DMS79 treated with DMSO at 0.1 percent for 48 hours (cell line): ENCODE data around the gene RANBP10.
"Not testable (repeated sequence)": the region's sequence is repeated elsewhere in the genome, so short reads cannot be mapped to it uniquely, and the experiment has no call there.

ENCODE experiments used
- DNase-seq: peaks from one replicate; lab custom pipeline; 2025; lab: John Stamatoyannopoulos, UW

Gene RANBP10

DNA sequence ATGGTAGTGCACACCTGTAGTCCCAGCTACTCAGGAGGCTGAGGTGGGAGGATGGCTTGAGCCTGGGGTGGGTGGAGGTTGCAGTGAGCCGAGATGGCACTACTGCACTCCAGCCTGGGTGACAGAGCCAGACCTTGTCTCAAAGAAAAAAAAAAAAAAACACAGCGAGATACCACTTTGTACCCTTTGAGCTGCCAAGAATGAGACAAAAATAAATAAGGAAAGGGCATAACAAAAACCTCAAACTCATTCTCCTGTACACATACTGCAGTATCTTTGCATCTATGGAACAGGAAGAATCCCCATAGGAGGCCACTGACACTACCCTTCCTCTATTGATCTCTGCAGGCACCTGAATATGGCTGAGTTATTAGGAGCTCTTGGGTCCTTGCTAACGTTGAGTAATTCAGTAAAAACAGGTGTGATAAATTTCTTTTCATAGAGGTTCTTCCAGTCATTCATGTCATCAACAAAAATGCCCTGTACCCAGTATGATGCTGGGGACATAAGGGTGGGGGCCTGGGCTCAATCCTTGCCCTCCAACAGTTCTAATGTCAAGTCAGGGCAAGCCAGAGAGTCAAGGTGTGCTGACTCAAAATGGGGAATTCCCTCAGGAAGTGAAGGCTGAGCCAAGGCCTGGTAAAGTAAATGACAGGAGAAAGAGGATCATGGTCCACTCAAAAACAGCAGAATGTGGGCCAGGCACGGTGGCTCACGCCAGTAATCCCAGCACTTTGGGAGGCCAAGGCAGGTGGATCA, 26.9 kb downstream of the RANBP10 start:
- DNase-seq: no peak

DNA sequence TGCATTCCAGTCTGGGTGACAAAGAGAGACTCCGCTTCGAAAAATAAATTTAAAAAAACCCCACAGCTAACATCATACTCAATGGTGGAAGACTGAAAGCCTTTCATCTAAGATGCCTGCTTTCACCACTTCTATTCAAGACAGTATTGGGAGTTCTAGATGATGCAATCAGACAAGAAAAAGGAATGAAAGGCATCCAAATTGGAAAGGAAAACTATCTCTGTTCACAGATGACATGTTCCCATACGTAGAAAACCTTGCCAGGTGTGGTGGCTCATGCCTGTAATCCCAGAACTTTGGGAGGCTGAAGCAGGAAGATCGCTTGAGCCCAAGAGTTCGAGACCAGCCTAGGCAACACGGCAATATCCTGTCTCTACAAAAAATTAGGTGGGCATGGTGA, 31.1 kb downstream of the RANBP10 start:
- DNase-seq: no peak

DNA sequence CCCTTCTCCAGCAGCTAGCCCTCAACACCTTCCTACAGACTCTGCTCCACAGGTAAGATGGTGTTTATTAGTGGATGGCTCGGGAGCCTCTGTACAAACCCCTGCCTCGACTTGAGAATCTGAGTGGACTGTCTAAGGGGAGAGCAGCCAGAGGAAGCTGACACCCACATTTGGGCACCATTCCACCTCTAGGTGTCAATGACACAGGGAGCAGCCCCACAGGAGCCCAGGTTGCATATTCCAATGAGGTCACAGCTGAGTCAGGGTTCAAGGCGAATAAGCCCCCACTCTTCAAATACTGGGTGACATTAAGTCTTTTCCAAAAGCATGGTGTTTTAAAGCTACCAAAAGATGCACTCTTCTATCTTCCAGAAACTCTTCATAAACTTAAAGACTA, 31.9 kb downstream of the RANBP10 start:
- DNase-seq: no peak

DNA sequence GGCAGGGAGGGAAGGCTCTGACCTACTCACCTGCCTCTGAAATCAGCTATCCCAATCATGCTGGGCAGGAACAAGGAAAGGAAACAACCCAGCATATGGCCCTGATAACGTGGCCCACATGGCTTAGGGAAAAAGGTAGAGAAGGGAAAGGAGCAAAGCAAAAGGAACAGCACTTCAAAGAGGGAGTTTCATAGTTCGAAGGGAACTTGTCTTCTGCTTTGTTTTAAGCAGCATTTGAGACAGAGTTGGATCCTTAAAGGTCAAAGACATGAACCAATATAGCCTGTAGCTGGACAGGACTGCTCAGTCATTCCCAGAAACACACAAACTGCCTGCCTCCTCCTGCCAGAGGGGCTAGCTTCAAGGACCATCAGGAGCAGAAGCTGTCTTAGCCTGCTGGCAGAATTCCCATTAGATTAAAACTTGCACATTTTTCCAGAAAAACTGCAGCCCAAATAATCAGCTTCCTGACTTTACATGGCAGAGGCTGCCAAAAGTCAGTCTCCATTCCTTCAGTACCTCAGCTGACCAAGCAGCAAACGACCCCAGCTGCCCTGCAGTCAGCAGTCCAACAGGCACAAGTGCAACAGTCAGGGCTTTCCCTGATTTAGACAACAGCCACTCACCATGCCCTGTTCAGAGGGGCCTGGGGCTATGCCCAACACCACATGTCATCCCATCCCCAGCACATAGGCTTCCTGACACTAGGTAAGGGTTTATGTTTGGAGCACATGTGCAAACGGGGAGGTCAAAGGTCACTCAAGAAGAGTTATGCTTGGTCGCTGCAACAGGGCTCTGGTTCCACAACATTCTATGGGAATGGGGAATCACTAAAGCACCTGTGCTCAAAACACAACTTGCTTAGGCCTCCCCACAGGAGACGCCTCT, 32.5 kb downstream of the RANBP10 start:
- no peak for DNase-seq

DNA sequence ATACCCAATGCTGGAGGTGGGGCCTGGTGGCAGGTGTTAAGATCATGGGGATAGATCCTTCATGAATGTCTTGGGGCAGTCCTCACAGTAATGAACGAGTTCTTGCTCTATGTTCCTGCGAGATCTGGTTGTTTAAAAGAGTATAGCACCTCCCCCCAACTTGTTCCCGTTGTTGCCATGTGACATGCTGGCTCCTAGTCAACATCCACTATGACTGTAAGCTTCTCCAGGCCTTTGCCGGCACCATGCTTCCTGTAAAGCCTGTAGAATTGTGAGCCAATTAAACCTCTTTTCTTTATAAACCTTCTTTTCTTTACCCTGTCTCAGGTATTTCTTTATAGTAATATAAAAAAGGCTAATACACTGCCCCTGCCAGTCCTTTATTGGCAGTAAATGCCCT, 33.3 kb downstream of the RANBP10 start:
- DNase-seq: no peak

DNA sequence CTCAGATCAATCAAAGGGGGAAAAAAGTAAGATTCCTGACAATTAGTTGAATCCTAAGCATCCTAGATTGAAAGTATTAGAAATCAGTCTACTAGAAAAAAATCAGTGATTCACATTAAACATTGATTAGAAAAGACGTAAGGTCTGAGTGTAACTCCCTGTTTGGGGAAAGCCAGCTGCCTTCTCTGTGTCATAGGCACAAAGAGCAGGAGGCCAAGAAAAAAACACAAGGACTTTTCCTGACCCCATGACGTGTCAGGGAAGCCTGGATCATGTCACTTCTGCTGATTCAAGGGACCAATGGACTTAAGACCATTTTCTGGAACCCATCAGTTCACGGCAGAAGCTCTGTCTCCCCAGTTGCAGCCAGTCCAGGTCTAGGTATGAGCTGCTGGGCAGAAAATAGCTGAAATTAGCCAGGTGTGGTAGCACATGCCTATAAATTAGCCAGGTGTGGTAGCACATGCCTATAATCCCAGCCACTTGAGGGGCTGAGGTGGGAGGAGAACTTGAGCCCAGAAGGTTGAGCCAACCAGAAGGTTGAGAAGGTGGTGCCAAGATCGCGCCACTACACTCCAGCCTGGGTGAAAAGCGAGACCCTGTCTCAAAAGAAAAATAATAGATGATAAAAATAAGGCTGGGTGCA, 35.9 kb downstream of the RANBP10 start:
- DNase-seq: peak; percentile 39

DNA sequence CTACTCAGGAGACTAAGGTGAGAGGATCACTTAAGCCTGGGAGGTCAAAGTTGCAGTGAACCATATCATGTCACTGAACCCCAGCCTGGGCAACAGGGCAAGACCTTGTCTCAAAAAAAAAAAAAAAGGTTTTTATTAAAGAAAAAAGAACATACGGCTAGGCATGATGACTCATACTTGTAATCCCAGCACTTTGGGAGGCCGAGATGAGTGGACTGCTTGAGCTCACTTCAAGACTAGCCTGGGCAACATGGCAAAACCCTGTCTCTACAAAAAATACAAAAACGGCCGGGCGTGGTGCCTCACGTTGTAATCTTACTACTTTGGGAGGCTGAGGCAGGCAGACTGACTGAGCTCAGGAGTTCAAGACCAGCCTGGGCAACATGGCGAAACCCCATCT, 38.4 kb downstream of the RANBP10 start:
- no peak for DNase-seq

DNA sequence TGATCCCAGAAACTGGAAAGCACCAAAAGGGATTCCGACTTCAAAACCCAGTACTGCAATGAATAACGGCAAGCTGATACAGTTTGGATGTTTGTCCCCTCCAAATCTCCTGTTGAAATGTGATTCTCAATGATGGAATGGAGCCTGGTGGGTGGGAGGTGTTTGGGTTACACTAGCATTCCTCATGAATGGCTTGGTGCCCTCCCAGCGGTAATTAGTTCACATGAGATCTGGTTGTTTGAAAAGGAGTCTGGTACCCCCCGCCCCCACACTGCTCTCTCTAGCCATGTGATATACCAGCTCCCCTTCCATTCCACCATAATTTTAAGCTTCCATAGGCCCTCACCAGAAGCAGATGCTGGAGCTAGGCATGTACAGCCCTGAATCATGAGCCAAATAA, 40.1 kb downstream of the RANBP10 start:
- no peak for DNase-seq

DNA sequence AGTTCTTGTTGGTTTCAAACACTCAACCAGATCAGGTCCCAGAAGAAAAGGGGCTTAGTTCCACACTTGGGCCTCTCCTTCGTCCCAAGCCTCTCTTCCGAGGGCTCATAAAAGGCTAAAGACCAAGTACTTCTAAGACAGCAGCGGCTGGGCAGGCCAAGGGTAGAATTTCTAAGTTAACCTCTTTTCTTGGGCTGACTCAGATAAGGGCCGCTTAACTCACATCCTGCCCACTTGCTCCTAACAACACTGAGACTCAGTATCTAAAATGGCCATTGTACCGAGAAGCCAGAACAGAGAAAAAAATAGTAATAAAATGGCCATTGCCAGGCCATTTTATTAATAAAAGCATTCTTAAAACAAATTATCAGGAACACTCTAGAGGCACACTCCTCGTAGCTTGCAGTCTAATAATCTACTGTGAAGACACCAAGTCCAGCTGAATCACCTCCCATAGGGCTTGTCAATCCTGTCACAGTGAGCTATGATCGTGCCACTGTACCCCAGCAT, 42.1 kb downstream of the RANBP10 start:
- no peak for DNase-seq

DNA sequence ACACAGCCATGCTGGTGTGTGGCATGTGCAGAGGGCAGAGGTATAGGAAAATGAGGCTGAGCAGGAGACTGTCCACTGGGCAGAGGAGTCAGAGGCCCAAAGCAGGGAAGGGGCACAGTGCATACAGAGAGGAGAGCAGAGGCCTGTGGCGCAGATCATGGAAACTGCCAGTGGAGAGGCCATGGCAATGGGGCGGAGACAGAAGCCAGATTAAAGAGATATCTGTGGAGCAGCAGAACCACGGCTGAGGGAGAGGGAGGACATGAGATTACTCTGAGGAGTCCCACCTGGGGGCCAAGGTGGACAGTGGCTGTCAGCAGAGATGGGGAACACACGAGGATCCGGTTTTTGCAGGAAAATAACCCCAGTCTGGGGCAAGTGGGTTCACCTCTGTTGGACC, 43.3 kb downstream of the RANBP10 start:
- no peak for DNase-seq

DNA sequence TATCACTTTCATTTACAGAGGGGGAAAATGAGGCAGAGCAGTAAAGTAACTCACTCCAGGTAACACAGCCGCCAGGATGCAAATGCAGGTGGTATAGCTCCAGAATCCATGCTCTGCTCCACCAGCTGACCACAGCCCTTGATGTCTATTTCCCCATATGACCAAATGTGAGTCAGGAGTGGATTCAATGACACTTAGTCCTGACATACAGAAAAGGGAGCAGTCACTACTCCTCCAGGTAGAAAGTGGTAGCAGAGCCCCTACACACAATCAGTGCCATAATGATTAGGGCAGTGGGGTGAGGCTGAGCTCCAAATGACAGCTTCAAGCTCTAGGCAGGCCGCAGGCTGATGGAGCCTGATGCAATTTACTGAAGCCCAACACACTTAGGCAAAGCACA, 44.0 kb downstream of the RANBP10 start:
- no peak for DNase-seq

DNA sequence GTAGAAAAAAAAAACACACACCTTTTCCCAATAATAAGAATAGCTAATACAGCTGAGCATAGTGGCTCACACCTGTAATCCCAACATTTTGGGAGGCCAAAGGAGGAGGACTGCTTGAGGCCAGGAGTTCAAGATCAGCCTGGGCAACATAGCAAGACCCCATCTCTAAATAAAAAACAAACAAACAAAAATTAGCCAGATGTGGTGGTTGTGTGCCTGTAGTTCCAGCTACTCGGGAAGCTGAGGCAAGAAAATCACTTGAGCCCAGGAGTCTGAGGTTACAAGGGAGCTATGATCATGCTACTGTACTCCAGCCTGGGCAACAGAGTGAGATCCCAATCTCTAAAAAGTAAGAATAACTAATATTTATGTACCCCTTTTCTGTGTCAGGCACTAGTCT, 44.4 kb downstream of the RANBP10 start:
- no peak for DNase-seq

DNA sequence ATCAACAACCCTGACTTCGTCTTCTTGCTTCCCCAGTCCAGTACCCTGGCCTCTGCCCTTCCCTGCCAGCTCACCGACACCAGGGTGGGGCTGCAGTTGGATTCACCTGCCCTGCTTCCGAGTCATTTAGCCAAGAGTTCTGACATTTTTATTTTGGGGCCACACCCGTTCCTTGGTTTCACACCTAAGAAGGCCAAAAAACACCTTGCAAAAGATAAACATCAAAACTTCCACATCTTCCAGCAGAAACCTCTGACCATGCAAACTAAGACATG, 45.5 kb downstream of the RANBP10 start:
- DNase-seq: no peak

DNA sequence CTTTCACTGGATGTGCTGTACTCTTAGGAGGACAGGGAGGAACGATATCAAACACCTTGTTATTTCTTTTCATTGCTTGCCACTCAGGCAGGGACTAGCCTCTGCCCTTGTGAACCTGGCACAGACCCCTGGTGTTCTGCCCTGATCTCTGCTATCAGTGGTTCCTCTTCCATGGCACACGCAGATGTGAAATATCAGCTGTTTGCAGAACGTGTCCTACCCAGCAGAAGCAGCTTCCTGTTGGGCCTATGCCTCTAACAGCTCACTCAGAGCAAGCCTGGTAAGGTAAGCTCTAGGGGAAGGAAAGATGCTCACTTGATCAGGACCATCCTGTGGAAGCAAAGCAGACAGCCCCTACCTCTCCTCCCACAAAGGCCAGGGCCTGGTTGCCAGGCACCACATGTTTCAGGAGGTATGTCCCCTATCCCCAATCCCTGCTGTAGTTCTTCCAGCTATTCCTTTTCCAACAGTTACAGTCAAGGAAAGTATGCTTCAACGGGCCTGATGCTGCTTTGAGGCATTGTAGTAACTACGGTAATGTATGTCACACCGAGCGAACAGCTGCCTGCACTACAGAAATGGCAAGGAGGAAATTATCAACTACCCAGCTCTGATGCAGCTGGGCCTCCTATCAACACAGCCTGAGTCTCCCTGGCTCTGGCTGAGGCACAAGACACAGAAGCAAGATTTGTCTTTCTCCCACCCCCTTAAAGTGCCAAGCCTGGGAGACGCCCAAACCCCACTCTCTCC, 46.0 kb downstream of the RANBP10 start:
- DNase-seq: no peak

DNA sequence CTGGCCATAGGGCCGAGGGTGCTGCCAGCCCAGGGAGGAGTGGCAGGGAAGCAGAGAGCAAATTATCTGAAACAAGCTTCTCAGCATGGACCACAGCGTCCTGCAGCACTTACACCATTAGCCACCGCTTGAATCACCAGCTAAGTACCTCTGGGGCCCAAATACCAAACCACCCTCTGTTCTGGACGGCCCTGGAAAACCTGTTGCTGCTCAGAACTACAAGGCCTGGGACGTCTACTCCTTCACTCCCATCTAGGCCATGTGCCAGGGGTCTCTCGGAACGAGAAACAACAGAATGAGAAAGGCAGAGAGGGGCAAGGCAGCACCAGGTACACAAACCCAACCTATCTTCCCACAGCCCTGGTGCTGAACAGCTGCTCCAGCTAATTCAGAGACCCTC, 47.4 kb downstream of the RANBP10 start:
- DNase-seq: no peak

DNA sequence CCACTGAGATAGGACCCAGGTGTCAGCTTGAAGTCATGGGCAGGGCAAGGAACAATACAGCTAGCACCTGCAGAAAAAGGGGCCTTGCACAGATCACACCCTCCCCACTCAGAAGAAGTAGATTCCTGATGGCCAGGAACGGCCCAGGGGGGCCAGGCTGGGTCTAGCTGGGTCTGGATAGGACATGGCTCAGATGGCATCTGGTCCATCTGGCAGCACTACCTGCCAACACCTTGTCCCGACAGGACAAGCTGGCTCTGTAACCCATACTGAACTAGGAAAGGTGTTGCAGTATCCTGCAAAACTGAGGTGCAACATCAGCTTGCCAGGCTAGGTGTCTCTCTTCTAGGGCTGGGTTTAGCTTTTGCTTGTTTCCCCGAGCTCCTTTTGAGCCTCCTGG, 48.4 kb downstream of the RANBP10 start:
- DNase-seq: no peak

DNA sequence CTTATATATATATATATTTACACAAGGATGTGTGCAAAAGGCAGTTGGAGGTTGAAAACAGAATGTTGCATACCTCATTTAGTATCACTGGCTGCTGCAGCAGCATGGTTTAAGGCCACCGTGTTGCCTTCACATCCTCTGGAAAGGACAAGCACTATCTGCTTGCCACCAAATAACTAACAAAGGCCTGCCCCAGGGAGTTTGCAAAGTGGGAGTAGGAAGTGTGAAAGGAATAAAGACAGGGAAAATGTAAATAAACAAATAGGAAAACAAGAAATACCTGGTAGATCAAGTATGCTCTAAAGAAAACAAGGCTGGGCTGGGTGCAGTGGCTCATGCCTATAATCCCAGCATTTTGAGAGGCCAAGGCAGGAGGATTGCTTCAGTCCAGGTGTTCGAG, 53.7 kb downstream of the RANBP10 start:
- DNase-seq: no peak

DNA sequence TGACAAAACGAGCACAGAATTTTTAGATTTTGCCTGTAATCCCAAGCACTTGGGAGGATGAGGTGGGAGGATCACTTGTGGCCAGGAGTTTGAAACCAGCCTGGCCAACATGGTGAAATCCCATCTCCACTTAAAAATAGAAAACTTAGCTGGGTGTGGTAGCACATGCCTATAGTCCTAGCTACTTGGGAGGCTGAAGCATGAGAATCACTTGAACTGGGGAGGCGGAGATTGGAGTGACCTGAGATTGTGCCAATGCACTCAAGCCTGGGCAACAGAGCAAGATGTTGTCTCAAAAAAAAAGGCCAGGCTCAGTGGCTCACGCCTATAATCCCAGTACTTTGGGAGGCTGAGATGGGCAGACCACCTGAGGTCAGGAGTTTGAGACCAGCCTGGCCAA, 55.0 kb downstream of the RANBP10 start:
- not testable (repeated sequence) for DNase-seq

DNA sequence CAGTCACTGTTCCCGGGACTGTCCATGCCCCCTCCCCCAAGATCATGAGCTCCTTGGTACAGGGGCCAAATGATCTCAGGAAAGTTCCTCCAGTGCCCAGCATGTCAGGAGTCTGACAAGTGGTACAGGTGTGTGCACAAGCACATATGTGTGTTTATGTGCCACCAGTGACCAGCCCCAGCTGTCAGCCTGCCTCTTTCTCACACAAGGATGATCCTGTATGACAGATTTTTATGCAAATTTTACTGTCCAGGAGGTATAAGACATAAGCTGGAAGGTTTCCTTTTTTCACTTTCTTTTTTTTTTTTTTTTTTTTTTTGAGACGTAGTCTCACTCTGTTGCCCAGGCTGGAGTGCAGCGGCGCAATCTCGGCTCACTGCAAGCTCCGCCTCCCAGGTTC, 55.9 kb downstream of the RANBP10 start:
- no peak for DNase-seq

DNA sequence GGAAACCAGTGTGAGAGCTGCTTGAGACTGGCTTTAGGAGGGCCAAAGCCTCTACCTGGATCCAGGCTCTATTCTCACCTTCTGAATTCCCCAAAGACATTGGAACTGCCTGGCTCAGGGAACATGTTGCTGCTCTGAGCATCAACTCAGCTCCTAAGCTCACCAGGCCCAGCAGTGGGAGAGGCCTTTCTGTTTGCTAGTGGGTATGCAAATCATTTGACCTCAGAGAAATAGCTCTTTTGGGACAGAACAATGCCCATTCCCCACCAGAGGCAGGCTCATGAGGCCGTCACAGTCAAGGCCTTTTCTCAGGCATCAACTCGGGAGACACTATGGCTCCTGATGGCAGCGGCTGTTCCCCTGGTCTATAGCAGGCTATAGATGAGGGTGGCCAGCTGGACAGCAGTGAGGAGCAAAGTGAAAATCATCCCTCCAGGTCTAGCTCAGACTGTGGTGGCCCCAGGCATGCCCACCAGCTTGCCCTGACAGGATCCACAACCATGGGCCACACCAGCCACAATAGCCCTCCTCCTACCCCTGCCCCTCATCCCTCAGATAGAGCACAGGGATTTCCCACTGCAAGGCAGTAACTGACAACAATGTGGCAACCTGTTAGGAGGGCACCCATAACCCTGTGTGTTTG, 56.8 kb downstream of the RANBP10 start:
- DNase-seq: no peak

DNA sequence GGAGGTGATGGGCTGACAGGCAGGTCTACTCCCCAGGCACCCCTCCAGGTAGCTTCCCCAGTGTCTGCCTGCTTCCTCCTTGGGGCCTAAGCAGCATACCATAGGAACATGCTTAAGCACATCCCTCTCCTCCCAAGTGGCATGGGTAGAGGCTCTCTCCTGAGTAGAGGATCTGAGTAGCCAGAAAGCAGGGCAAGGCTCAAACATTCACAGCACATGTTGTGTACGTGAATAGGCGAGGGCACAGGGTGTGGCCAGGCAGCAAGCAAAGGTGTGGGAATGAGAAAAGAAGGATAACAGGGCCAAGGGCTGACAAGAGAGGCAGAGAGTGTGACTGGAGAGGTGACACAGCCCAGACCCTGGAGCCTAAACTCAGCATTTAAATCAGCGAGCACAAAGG, 57.5 kb downstream of the RANBP10 start:
- no peak for DNase-seq

DNA sequence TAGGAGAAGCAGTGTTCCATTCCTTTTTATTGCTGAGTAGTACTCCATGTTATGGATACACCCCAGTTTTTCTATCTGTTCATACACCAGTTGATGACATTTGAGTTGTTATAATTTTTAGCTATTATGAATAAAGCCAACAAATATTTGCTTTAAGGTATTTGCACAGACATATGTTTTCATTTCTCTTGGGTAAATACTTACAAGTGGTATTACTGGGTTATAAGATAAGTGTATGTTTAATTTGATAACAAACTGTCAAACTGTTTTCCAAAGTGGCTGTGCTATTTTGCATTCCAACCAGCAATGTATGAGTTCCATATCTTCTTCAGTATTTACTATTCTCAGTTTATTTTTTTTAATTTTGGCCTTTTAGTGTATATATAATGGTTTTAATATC, 59.5 kb downstream of the RANBP10 start:
- no peak for DNase-seq
